ENCODE results near the gene ZNF423.

The ZNF423 gene

GRCh38 chr16:49547448-49547847 lies 308.5 kb downstream of the ZNF423 start:
- no peak for DNase-seq
- Histone ChIP-seq H3K9me3 (ENCODE audit: severe bottlenecking) (no peaks in the 10 kb centered on the region), H3K4me3 (ENCODE audit: low read depth, low read length) (no peak overlapping the region), H3K36me3 (no peaks in the 10 kb centered on the region), H3K27me3 (ENCODE audit: insufficient read depth, low read depth, severe bottlenecking) (no peaks in the 10 kb centered on the region), H3K27ac (no peak overlapping the region)
- TF ChIP-seq, protein P1, sequence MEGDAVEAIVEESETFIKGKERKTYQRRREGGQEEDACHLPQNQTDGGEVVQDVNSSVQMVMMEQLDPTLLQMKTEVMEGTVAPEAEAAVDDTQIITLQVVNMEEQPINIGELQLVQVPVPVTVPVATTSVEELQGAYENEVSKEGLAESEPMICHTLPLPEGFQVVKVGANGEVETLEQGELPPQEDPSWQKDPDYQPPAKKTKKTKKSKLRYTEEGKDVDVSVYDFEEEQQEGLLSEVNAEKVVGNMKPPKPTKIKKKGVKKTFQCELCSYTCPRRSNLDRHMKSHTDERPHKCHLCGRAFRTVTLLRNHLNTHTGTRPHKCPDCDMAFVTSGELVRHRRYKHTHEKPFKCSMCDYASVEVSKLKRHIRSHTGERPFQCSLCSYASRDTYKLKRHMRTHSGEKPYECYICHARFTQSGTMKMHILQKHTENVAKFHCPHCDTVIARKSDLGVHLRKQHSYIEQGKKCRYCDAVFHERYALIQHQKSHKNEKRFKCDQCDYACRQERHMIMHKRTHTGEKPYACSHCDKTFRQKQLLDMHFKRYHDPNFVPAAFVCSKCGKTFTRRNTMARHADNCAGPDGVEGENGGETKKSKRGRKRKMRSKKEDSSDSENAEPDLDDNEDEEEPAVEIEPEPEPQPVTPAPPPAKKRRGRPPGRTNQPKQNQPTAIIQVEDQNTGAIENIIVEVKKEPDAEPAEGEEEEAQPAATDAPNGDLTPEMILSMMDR (IDR thresholded peaks at IDR 0.05; ENCODE audit: low read depth, low read length): no peak

DNA sequence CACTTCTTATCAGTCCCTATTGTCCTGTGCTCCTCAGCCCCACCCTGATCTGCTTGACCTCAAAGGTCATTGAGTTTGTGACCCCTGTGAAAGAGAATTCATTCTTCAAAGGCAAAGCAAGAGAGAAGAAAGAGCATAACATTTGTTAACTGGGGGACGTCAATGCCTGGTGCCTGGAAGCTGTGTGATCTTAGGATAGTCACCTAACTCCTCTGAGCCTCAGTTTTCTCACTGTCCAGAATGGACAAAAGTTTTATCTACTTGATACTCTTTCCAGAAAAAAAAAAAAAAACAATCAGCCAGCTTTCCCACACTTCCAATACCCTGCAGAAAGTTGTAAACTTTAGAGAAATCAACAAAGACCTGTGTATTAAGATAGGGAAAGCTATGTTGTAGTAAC lies 309.2 kb downstream of the ZNF423 start:
- no peak for DNase-seq
- TF ChIP-seq, protein P1 (IDR thresholded peaks at IDR 0.05; ENCODE audit: low read depth, low read length): no peak
- Histone ChIP-seq H3K36me3 (no peaks in the 10 kb centered on the region), H3K4me3 (ENCODE audit: low read depth, low read length) (no peak overlapping the region), H3K9me3 (ENCODE audit: severe bottlenecking) (no peaks in the 10 kb centered on the region), H3K27ac (no peak overlapping the region), H3K27me3 (ENCODE audit: insufficient read depth, low read depth, severe bottlenecking) (no peaks in the 10 kb centered on the region)

- no peaks in the 10 kb centered on the region for H3K27me3 ChIP-seq (ENCODE audit: insufficient read depth, low read depth, severe bottlenecking)
- no peaks in the 10 kb centered on the region for H3K9me3 ChIP-seq (ENCODE audit: severe bottlenecking)
- H3K27ac ChIP-seq: no peak overlapping the region
- TF ChIP-seq, protein P1 (IDR thresholded peaks at IDR 0.05; ENCODE audit: low read depth, low read length): no peak
- DNase-seq: no peak
- H3K4me3 ChIP-seq (ENCODE audit: low read depth, low read length): no peak overlapping the region
- H3K36me3 ChIP-seq: no peaks in the 10 kb centered on the region
Measured at GRCh38 chr16:49545741-49546448, 310.0 kb downstream of the ZNF423 start.

DNA sequence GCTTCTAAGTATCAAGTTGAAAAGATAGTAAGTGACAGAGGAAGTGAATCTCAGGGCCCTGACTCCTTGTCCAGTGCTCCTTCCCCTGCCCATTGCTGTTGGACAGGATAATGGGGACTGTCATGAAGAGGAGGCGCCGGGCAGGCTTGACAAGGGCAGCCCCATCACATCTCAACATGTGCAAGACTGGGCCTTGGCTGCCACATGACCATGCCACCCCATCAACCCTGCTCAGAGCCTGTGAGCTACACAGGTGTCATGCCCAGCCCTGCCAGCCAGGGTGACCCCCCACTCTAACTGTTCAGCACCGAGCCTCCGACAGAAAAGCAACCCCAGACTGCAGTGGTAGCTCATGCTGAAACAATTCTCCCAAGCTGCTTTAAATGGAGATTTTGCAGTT lies 310.7 kb downstream of the ZNF423 start:
- no peak overlapping the region for H3K27ac ChIP-seq
- TF ChIP-seq, protein P1 (IDR thresholded peaks at IDR 0.05; ENCODE audit: low read depth, low read length): no peak
- H3K4me3 ChIP-seq (ENCODE audit: low read depth, low read length): no peak overlapping the region
- DNase-seq: no peak
- H3K27me3 ChIP-seq (ENCODE audit: insufficient read depth, low read depth, severe bottlenecking): no peaks in the 10 kb centered on the region
- no peaks in the 10 kb centered on the region for H3K36me3 ChIP-seq
- H3K9me3 ChIP-seq (ENCODE audit: severe bottlenecking): no peaks in the 10 kb centered on the region

GRCh38 chr16:49544828-49545227 lies 311.1 kb downstream of the ZNF423 start:
- TF ChIP-seq, protein P1 (IDR thresholded peaks at IDR 0.05; ENCODE audit: low read depth, low read length): no peak
- no peak overlapping the region for H3K4me3 ChIP-seq (ENCODE audit: low read depth, low read length)

GRCh38 chr16:49543631-49543946 lies 312.3 kb downstream of the ZNF423 start:
- no peak for DNase-seq

More at GRCh38 chr16:49544828-49545227, 311.1 kb downstream of the ZNF423 start:
- Histone ChIP-seq H3K36me3 (no peaks in the 10 kb centered on the region), H3K27ac (no peak overlapping the region), H3K27me3 (ENCODE audit: insufficient read depth, low read depth, severe bottlenecking) (no peaks in the 10 kb centered on the region), H3K9me3 (ENCODE audit: severe bottlenecking) (no peaks in the 10 kb centered on the region)
- no peak for DNase-seq

More at GRCh38 chr16:49543631-49543946, 312.3 kb downstream of the ZNF423 start:
- Histone ChIP-seq H3K4me3 (ENCODE audit: low read depth, low read length) (peak overlapping the region; percentile 38), H3K9me3 (ENCODE audit: severe bottlenecking) (no peaks in the 10 kb centered on the region), H3K27me3 (ENCODE audit: insufficient read depth, low read depth, severe bottlenecking) (no peaks in the 10 kb centered on the region), H3K36me3 (no peaks in the 10 kb centered on the region), H3K27ac (peak overlapping the region; percentile 16; the same call in 1 of the 2 replicates)
- TF ChIP-seq, protein P1 (IDR thresholded peaks at IDR 0.05; ENCODE audit: low read depth, low read length): no peak
